HUDEP-2 (cell line): ENCODE results near the gene MTIF3.
"Not testable (repeated sequence)": the region's sequence is repeated elsewhere in the genome, so short reads cannot be mapped to it uniquely, and the experiment has no call there.

Source experiments
- DNase-seq, 76 experiments: peaks; one replicate each; lab custom pipeline; 2025; ENCODE audit not compliant: unreplicated experiment in 76 of 76; lab: John Stamatoyannopoulos, UW

The MTIF3 gene

DNA sequence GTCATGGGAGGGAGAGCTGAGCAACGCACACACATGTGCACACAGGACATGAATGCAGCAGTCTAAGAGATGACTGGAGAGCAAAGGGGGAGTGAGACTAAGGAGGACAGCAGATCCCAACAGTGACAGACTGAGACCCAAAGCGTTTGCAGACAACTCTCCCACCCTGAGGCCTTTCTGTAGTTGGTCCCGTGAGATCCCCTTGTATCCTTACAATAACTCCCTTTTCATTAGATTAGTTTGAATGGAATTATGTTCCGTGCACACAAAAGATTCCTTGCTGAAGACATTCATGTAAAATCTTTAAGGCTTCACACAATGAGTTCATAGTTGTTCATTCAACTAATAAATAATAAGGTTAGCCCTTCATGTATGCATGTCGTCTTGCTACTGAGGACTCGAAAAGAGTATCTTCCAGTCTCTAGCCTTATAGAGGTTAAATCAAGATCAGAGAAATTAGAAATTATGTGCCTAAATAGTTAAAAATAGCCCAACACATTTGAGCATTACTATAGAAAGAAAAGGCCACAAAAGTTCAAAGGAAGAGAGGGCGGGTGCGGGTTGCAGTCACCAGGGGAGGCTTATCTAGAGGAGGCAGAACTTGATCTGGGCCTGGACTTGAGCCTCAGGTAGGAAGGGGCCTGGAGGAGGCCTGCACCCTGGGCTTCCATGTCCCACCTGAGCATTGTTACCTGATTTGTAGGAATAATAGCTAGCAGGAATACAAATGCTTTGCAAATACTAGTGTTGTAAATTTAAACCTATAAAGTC, 29.1 kb downstream of the MTIF3 start:
- DNase-seq, result peak in 19 of 76 experiments; percentile 3 to 35 (median 13)

DNA sequence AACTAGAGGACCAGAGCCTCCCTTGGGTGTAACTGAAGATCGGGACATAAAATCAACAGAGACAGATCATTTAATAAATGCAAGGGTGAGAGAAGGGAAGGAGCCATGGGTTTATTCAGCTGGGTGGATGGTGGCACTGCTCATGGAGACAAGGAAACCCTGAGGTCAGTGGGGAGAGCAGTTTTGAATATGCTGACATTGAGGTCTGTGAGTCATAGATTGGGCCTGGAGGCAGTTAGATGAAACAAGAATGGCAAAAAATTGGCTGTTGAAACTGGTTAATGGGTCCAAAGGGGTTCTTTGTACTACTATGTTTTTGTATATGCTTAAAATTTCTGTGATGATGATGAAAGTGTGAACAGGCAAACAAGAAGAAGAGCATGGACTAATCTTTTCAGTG, 31.0 kb downstream of the MTIF3 start:
- DNase-seq, result no peak

DNA sequence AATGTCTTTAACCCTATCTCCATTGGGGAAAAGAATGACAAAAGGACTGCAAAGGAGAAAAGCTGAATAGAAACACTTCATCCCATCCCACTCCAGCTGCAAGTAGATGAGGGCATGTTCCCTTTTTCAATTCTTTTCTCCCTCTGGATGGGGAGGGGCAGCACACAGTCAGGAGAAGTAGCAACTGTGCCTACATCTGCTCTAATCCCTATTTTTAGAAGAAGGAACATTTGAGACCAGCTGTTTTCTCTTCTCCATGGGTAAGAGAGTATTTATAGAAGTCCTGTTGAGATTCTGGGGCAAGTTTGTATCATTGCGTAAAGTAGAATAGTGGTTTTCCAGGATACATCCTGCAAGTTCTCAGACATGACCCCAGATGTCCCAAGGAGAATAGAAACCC, 35.2 kb downstream of the MTIF3 start:
- DNase-seq, result no peak

DNA sequence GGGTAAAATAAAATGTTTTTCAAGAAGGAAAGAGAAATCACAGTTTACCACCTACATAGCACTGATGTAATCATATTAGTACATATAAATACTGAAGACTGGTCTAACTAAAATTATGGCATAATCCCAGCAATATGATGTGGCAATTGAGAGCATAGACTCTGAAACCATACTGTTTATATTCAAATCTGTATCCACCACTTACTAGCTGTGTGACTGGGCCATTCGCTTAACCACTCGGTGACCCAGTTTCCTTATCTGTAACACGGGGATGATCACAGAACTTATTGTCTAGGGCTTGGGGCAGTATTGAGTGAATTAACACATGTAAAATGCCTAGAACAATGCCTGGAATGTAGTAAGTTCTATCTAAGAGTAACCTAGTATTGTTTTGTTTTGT, 39.0 kb downstream of the MTIF3 start:
- DNase-seq, result no peak

DNA sequence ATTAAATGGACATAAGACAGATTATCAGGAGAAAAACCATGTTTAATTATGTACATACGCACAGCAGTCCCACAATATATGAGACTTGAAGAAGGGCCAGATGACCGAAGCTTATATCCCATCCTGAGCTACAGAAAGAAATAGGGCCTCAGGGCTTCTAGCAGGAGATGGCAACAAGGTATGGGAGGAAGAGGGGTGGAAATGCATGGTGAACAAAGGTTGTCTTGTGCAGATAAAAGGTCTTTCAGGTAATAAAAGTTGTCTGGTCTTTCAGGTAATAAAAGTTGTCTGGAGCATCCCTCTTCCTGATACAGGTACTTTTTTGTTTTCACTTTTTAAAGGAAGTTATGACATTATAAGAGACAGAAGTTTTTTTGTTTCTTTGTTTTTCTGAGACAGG, 41.4 kb downstream of the MTIF3 start:
- DNase-seq, result no peak

DNA sequence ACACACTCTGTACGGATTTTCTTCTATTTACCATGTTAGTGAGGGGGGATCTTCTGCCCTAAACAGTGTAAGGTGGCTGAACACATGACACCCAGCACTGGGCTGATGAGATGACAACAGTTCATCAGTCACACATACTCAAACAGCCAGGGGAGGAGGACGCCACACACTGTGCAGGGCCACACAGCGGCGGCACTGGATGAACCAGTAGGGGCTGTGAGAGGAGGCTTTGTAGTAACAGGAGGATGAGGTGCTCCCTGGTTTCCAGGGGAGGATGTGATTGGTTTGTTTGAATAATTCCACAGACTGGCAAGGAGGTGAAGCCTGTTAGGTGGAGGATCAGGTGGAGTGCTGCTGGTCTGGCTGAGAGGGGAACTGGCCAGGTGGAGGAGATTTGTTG, 42.3 kb downstream of the MTIF3 start:
- no peak for DNase-seq

DNA sequence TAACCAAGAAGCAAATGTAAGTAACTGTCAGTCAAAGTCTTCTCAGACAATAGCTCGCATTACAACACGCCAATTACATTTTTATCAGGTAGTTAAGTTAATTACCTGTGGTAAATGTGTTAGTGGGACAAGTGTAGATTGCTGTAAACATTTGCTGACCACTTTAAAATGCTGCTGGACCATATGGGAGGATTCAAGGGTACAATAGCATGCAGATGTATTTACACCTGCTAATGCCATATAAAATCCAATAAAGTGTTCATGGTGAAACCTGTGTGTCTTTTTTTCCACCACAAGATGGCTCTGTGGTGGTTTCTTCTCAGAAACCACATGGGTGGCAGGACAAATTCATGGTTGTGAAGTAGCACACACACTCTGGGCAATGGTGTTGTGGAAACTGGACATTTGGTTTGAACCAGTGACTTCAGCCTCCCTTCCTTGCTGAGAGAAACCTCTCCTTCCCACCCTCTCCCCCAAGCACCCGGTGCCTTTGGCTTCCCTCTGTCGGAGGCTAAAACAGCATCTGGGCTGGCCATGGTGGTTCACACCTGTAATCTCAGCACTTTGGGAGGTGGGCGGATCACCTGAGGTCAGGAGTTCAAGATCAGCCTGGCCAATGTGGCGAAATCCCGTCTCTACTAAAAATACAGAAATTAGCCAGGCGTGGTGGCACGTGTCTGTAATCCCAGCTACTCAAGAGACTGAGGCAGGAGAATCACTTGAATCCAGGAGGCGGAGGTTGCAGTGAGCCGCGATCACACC, 44.0 kb downstream of the MTIF3 start:
- DNase-seq, result peak in 19 of 76 experiments; percentile 4 to 41 (median 27)

DNA sequence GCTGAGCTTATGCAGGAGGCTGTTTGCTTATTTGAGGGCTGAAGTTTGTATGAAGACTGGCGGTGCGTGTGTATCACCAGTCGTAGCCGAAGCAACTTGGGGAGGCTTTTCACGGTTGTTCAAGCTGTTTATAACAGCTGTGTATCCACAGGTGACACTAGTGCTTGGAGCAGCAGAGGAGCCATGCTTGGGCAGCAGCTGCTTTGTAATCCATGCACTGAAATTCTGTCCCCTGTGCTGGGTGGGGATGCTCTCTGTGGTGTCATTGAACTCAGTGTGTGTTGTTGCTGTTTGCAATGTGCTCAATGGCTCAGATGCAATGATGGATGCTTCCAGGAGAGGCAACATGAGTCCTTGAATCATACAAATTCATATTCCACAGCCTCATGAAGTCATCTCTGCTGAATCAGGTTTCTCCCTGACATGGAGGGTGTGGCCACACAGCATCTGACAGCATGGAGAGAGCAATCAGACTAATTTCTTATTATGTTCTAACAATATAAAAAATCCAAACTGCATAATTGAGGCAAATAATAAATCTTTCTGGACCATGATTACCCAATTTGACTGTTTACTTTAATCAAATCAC, 44.7 kb downstream of the MTIF3 start:
- no peak for DNase-seq

DNA sequence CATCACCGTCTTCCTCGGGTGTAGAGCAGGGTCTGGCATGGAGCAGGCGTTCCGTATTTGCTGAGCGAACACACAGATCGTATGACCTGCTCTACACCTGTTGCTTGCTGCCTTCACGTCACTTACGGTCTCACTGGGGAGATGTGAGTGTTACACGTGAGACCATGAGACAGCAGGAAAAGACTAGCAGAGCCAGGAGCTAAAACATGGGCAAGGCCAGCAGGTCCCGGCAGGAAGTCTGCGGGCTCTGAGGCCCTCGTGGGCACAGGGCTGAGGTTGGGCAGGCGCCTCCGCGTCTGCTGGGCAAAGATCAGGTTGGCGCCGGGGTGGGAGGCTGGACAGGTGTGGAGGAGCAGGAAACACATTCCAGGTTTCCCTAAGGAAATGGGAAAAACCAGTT, 45.7 kb downstream of the MTIF3 start:
- no peak for DNase-seq

DNA sequence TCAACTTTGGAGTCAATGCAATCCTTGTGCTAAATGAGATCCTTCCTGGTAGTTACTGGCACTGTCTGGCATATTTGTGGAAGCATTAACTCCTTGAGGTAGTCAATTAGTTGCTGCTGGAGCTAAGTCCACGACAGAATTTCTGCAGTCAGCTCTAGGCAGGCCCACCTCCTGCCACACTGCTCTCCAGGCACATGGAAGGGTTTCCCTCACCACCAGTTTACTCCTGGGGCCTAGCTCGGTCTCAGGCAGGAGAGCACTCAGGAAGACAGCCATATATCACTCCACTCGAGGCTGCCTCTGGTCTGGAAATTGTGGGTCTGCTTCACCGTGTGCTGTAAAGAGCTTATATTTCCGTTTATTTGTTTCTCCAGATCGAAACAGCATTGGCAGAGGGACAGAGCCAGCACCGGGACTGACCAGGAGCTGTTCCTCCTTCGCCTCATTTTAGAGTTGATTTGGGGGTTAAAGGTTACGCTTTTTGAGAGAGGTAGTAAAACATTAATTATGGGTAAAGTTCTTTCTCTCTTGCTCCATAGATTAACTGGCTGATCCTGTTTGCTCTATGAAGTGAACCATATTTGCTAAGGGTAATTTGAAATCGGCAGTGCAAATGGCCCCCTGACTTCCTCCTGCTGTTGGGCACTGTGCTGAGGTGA, 46.5 kb downstream of the MTIF3 start:
- DNase-seq, result no peak

DNA sequence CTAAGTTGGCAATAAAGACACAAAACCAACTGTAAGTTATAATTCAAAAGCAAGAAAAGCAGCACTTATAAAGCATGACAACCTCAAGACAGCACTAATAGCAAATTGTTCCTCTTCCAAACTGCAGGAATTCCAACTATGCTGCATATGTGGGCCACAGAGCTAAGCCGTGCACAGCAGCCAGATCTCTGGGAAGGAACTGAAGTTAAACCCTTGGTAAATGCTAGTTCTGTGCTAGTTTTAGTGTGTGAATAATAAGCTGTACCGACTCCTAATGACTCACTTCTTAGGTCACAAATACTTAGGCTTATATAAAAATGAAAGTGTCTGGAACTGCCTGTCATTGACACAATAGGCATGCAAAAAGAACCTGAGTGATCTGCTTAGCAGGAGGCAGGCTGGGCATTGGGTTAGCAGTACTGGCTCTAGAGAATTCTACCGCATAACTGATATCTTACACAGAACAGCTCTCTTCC, 47.1 kb downstream of the MTIF3 start:
- no peak for DNase-seq

DNA sequence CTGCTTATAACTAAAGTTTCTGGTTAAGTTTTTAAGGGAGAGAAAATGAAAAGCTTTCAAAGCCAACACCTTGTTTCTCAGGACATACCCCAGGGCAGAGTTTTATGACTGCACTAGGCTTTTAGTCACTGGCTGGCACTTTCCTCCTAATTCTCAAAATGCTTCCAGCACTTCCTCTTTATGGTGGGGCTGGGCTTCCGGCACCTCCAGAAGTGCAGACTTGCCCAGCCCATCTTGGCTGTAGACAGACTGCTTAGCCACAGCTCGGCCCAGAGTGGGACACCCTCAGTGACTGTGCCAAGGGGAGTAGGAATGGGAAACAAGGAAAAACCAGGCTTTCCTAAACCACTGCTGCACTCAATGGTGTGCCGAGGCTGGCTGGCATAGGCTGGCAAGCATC, 49.2 kb downstream of the MTIF3 start:
- peak in 9 of 76 experiments; percentile 3 to 23 (median 7) for DNase-seq

DNA sequence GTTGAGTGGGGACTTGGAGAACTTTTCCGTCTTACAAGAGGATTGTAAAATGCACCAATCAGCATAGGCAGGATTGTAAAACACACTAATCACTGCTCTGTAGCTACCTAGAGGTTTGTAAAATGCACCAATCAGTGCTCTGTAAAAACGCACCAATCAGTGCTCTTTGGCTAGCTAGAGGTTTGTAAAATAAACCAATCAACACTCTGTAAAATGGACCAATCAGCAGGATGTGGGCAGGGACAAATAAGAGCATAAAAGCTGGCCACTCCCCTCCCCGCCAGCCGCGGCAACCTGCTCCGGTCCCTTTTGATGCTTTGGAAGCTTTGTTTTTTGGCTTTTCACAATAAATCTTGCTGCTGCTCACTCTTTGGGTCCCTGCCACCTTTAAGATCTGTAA, 50.0 kb downstream of the MTIF3 start:
- DNase-seq, result not testable (repeated sequence)

DNA sequence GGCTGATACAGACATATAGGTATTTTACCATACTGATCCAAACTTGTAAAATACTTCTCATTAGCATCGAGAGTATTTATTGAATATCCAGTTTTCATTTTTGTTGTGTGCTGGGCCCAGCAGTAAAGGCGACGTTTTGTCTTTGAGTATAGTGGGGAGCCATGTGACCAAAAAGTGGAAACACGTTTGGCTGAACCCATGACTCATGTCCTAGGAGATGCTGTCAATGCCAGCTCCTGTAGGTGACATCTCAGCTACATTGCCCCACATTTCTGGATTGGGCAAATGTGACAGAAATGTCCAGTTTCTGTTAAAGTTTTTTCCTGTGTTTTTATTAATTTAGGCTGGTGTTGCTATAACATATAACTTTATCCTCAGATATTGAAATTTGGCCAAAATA, 52.0 kb downstream of the MTIF3 start:
- no peak for DNase-seq

DNA sequence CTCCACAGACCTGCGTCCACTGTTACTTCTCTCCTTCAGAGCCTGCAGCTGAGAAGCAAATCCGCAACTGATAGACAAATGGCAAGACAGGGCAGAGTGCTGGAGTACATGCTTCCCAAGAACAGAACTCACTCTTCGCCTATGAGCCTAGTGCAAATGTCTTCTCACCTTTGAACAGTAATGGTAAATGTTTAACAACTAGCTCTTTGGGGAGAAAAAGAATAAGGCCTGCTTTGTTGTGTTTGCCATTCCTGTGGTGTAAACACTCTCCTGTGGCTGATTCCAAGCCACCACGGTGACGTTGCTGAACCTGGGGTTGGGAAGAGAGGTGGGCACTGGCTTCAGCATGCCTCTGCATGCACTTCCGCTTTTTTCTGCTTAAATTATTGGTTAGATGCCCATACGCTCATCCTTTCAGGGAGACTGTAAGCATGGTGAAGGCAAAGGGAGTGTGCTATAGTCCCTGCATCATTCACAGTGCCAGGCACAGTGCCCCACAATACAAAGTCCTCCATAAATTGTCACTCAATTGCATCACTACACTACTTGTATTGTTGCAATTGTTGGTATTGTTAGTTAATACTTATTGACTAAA, 54.0 kb downstream of the MTIF3 start:
- DNase-seq, result no peak

DNA sequence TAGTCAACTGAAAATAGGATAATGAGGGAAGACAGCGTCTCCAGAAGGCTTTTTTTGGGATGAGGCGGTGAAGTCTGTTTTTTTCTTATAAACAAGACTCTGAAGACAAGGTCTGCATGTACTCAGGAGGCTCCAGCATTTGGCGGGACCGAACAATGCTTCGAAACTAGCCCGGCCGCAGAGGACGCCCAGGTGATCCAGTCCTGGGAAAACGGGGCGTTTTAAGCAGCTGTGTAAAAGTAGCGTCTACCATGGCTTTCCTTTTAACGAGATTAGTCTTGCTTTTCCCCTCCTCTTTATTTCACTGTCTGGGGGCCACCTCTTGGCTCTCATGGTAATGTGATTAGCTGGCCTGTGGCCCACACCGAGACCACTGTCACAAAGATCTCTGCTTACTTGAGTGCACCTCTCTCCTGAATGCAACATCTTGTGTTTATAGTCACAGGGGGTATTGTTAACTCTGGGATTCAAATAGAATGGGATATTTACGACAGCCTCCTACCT, 55.3 kb downstream of the MTIF3 start:
- no peak for DNase-seq

DNA sequence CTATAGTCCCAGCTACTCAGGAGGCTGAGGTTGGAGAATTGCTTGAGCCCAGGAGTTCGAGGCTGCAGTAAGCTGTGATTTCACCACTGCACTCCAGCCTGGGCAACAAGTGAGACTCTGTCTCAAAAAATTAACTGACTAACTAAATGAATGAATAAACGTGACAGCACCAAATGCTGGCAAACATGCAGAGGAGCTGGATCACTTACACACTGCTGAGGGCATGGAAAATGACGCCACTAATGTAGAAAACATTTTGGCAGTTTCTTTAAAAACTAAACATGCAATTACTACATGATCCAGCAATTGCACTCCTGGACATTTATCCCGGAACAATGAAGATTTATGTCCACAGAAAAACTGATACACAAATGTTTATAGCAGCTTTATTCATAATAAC, 57.3 kb downstream of the MTIF3 start:
- DNase-seq, result no peak

DNA sequence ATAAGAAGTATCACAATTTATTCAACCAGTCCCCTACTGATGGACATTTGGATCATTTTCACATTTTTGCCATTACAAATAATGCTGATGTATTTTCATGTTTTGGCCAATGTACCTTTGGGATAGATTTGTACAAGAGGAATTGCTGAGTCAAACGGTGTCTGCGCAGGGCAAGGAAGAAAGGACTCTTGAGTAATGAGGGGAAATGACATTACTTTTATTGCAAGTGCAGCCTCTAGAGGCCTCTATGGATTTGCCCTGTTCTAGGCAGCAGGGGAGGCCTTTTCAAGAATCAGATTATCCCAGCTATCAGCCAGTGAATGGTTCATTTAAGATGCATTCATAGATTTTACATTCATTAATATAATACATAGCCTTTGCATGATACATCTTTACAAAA, 58.9 kb downstream of the MTIF3 start:
- DNase-seq, result no peak

DNA sequence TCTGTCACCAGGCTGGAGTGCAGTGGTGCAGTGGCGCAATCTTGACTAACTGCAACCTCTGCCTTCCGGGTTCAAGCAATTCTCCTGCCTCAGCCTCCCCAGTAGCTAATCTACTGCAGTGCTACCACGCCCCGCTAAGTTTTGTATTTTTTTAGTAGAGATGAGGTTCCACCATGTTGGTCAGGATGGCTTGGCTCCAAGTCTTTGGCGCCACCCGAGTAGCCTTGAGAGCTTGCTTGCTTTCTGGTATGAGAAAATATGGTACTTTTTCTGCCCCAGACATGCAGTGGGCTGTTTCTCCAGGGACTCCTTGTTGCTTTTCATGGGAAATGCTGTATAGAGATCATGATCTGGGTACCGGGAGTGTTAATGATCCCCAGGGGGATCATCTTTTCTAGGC, 60.5 kb downstream of the MTIF3 start:
- no peak for DNase-seq

DNA sequence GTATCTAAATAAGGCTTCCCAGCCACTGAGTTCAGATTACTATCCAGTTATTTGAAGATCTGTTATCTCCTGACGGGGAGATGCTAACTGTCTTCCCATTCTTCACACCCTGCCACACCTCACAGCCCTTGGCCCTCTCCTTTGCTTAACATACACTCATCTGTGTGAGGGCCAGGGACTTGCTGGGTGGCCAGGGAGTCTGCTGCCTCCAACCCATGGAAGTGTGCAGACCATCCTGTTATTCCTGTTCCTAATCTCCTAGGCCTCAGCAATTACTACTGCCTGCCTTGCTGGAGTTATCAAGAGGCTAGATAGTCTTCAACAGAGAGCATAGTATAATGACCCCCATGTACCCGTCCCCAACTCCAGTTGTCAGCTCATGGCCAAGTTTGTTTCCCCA, 62.1 kb downstream of the MTIF3 start:
- no peak for DNase-seq
